ENCODE measurements around the gene U2AF2.

Gene U2AF2

GRCh38 chr19:55640577-55641425, 14.0 kb upstream of the U2AF2 start, which contains the start of gene ZNF580 (continued):
- TF ChIP-seq ZBTB10 (tag by site-specific recombination; IDR thresholded peaks at IDR 0.05) (peak; percentile 31; the same call in 1 of the 2 replicates), ZNF239 (tag by site-specific recombination; IDR thresholded peaks at IDR 0.05) (no peak), ZNF394 (tag by site-specific recombination; IDR thresholded peaks at IDR 0.05; ENCODE audit: borderline replicate concordance) (no peak), ZSCAN5A (tag by site-specific recombination; IDR thresholded peaks at IDR 0.05) (no peak), REST (tag by site-specific recombination; IDR thresholded peaks at IDR 0.05) (no peak), ZSCAN30 (tag by site-specific recombination; IDR thresholded peaks at IDR 0.05) (peak; percentile 54; the same call in 1 of the 2 replicates), KLF8 (tag by site-specific recombination; IDR thresholded peaks at IDR 0.05) (peak; percentile 57), HOXC10 (CRISPR knock-in tag; IDR thresholded peaks at IDR 0.05) (peak; percentile 63; the same call in 1 of the 2 replicates), ZNF175 (tag by site-specific recombination; IDR thresholded peaks at IDR 0.05) (no peak), ZNF26 (tag by site-specific recombination; IDR thresholded peaks at IDR 0.05) (no peak), ZNF707 (tag by site-specific recombination; IDR thresholded peaks at IDR 0.05) (no peak), ZXDB (tag by site-specific recombination; IDR thresholded peaks at IDR 0.05) (peak; percentile 61), ZNF24 (tag by site-specific recombination; IDR thresholded peaks at IDR 0.05) (no peak), ZNF558 (tag by site-specific recombination; IDR thresholded peaks at IDR 0.05) (no peak), ZNF626 (tag by site-specific recombination; IDR thresholded peaks at IDR 0.05) (no peak), ZNF585B (tag by site-specific recombination; IDR thresholded peaks at IDR 0.05) (no peak), ZBTB11 (tag by site-specific recombination; conservative IDR thresholded peaks at IDR 0.05; ENCODE audit: low read depth) (peak; percentile 97), SCRT1 (tag by site-specific recombination; IDR thresholded peaks at IDR 0.05; ENCODE audit: borderline replicate concordance) (no peak), ZNF398 (tag by site-specific recombination; IDR thresholded peaks at IDR 0.05) (peak; percentile 92), ZNF18 (tag by site-specific recombination; IDR thresholded peaks at IDR 0.05) (no peak)

Measured in HEK293 (cell line).